Renal cortex interstitium (tissue), 11 donors: Measurements from ENCODE around the gene CEACAM7. TPM values are rescaled to one million over a fixed set of nuclear protein-coding genes. Genes with fewer than 3 reads are reported as not detected.
A peak's percentile ranks its signal among the peaks of the same experiment; 100 is the strongest.

ENCODE experiments used
- DNase-seq, 11 donors: peaks; one replicate each; pipeline ENCODE4 v3.0.0-alpha.2; 2013; ENCODE audit warnings: low read depth in 9 of 11, low spot score in 4 of 11; ENCODE audit errors: extremely low read depth in 1 of 11
- polyA plus RNA-seq, 3 donors: library from polyadenylated mRNA; unstranded; fragments of 120-200 nt; gene quantifications; one replicate each; pipeline ENCODE4 v1.2.1, GENCODE V29; 2013; ENCODE audit not compliant: insufficient read length in 3 of 3

CEACAM7 gene
- polyA plus RNA-seq, 3 donors = not detected

GRCh38 chr19:41702171-41702651 lies 14.1 kb upstream of the CEACAM7 start:
- DNase-seq = no peak

- DNase-seq = no peak
Observed at GRCh38 chr19:41701401-41702075, 13.5 kb upstream of the CEACAM7 start.

- DNase-seq = no peak
Observed at GRCh38 chr19:41700381-41701195, 12.5 kb upstream of the CEACAM7 start.

GRCh38 chr19:41699968-41700323 lies 11.9 kb upstream of the CEACAM7 start:
- no peak for DNase-seq

- DNase-seq = no peak
Observed at GRCh38 chr19:41699231-41699967, 11.3 kb upstream of the CEACAM7 start.

GRCh38 chr19:41698746-41699230 lies 10.7 kb upstream of the CEACAM7 start:
- no peak for DNase-seq

- DNase-seq = no peak
Observed at GRCh38 chr19:41697198-41697855, 9.3 kb upstream of the CEACAM7 start.

GRCh38 chr19:41696402-41697197 lies 8.5 kb upstream of the CEACAM7 start:
- DNase-seq = peak in 9 of 11 donors; percentile 3 to 29 (median 15)

- no peak for DNase-seq
Observed at GRCh38 chr19:41695745-41696144, 7.7 kb upstream of the CEACAM7 start.

- no peak for DNase-seq
Observed at GRCh38 chr19:41694831-41695635, 7.0 kb upstream of the CEACAM7 start.

- no peak for DNase-seq
Observed at GRCh38 chr19:41694196-41694595, 6.1 kb upstream of the CEACAM7 start.

- DNase-seq = no peak
Observed at GRCh38 chr19:41691268-41691970, 3.3 kb upstream of the CEACAM7 start.

GRCh38 chr19:41690801-41691065 lies 2.7 kb upstream of the CEACAM7 start:
- no peak for DNase-seq

GRCh38 chr19:41689993-41690800 lies 2.1 kb upstream of the CEACAM7 start:
- DNase-seq = no peak

- DNase-seq = no peak
Observed at GRCh38 chr19:41688687-41689086, 617 bp upstream of the CEACAM7 start.

- no peak for DNase-seq
Observed at GRCh38 chr19:41687419-41687818, 651 bp downstream of the CEACAM7 start.
